ENCODE data around the gene LTK. TPM values are rescaled to one million over a fixed set of nuclear protein-coding genes. Genes with fewer than 3 reads are reported as not detected.

The LTK gene
- total RNA-seq, 1 experiment from 2014 or later = 5.4 TPM

DNA sequence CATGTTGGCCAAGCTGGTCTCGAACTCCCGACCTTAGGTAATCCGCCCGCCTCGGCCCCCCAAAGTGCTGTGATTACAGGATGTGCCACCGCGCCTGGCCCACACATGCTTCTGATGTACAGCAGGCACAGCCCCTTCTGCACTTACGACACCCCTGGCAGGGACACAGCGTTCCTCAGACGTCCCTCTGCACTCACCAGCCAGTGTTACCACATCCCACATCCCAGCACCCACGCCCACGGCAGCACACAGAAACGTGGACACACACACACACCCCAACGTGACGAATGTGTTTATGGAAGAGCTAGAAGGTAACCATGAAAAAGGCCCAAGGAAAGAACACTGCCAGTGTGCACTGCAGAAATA lies 31.0 kb upstream of the LTK start:
- H3K27me3 ChIP-seq (replicated peaks; ENCODE audit: insufficient read depth, low read depth, low read length, poor library complexity) = no peaks in the 10 kb centered on the region
- no TSS peak for BruUV-seq (replicated peaks)
- ChIA-PET CTCF (interaction anchor here (1.3 kb wide), 1 partner anchor 13 kb away, joined by 6 read pairs; no protein-coding TSS in a partner anchor), POLR2A (ENCODE audit: low non-redundant PET) (interaction anchor here (0.6 to 0.7 kb wide), 2 partner anchors 68 to 93 kb away, joined by 7 to 24 read pairs; no protein-coding TSS in a partner anchor)
- H3K4me1 ChIP-seq (ENCODE audit: insufficient read depth, low read length, poor library complexity, severe bottlenecking) = no peaks in the 10 kb centered on the region
- intact Hi-C loops (cut with micrococcal nuclease; ENCODE audit: unreplicated experiment) = no loop called here
- H3K9me3 ChIP-seq (ENCODE audit: low read depth, low read length, poor library complexity, severe bottlenecking) = no peaks in the 10 kb centered on the region
- H3K27ac ChIP-seq (ENCODE audit: low read depth, low read length, poor library complexity, severe bottlenecking) = peak overlapping the region; percentile 80
- no peaks in the 10 kb centered on the region for H3K36me3 ChIP-seq (ENCODE audit: insufficient read depth, low read length, poor library complexity, severe bottlenecking)
- DNase-seq (ENCODE audit: low spot score) = no peak
- peak overlapping the region; percentile 85 for H3K4me3 ChIP-seq (ENCODE audit: low read depth, low read length, poor library complexity, severe bottlenecking)
- TF ChIP-seq, protein P1, sequence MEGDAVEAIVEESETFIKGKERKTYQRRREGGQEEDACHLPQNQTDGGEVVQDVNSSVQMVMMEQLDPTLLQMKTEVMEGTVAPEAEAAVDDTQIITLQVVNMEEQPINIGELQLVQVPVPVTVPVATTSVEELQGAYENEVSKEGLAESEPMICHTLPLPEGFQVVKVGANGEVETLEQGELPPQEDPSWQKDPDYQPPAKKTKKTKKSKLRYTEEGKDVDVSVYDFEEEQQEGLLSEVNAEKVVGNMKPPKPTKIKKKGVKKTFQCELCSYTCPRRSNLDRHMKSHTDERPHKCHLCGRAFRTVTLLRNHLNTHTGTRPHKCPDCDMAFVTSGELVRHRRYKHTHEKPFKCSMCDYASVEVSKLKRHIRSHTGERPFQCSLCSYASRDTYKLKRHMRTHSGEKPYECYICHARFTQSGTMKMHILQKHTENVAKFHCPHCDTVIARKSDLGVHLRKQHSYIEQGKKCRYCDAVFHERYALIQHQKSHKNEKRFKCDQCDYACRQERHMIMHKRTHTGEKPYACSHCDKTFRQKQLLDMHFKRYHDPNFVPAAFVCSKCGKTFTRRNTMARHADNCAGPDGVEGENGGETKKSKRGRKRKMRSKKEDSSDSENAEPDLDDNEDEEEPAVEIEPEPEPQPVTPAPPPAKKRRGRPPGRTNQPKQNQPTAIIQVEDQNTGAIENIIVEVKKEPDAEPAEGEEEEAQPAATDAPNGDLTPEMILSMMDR (conservative IDR thresholded peaks at IDR 0.05; ENCODE audit: low read depth, low read length) = no peak
- no peak for TF ChIP-seq EZH2 (IDR thresholded peaks at IDR 0.05; ENCODE audit: borderline replicate concordance, low read depth, low read length, poor library complexity, severe bottlenecking)

DNA sequence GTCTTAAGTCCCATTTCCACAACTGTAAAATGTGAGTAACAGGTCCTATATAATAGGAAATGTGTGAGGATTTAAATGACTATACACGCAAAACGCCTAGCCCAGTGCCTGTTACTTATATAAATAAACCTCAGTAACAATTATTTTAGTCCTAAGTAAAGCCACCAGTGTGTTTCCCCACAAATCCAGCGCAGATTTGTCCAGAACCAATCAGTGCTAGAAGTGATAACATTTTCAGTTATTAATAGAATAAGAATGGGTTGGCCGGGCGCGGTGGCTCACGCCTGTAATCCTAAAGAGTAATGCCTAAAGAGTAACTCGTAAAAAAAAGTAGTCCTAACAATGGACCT lies 29.9 kb upstream of the LTK start:
- TF ChIP-seq, protein P1 (conservative IDR thresholded peaks at IDR 0.05; ENCODE audit: low read depth, low read length) = no peak
- no peak for TF ChIP-seq EZH2 (IDR thresholded peaks at IDR 0.05; ENCODE audit: borderline replicate concordance, low read depth, low read length, poor library complexity, severe bottlenecking)
- Histone ChIP-seq H3K4me1 (ENCODE audit: insufficient read depth, low read length, poor library complexity, severe bottlenecking) (no peaks in the 10 kb centered on the region), H3K27ac (ENCODE audit: low read depth, low read length, poor library complexity, severe bottlenecking) (peak overlapping the region; percentile 80), H3K4me3 (ENCODE audit: low read depth, low read length, poor library complexity, severe bottlenecking) (peak overlapping the region; percentile 85), H3K9me3 (ENCODE audit: low read depth, low read length, poor library complexity, severe bottlenecking) (no peaks in the 10 kb centered on the region), H3K36me3 (ENCODE audit: insufficient read depth, low read length, poor library complexity, severe bottlenecking) (no peaks in the 10 kb centered on the region), H3K27me3 (replicated peaks; ENCODE audit: insufficient read depth, low read depth, low read length, poor library complexity) (no peaks in the 10 kb centered on the region)
- ChIA-PET POLR2A (ENCODE audit: low non-redundant PET) (interaction anchor here (0.5 kb wide), 1 partner anchor 21 kb away, joined by 5 read pairs; no protein-coding TSS in a partner anchor), CTCF (interaction anchor here (1.3 kb wide), 1 partner anchor 14 kb away, joined by 6 read pairs; no protein-coding TSS in a partner anchor)
- DNase-seq (ENCODE audit: low spot score) = no peak
- BruUV-seq (replicated peaks) = no TSS peak
- intact Hi-C loops (cut with micrococcal nuclease; ENCODE audit: unreplicated experiment) = no loop called here

DNA sequence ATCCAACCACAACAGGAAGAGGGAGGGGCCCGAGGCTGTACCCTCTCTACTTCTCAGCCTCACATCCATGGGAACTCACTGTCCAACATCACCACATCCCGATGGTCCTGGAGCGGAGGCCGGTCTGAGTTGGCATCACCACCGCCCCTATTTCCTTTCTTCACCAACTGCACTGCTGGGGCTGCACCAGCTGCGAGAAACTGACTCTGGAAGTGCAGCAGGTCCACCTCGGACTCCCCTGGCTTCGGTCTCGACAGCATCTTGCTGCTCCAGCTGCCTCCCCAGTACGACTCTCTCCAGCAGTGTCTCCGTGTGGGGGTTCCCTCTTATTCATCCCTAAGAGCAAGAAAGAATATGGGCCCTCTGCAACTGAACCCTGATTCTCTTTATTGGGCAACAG lies 23.2 kb upstream of the LTK start:
- H3K4me1 ChIP-seq (ENCODE audit: insufficient read depth, low read length, poor library complexity, severe bottlenecking) = no peaks in the 10 kb centered on the region
- H3K36me3 ChIP-seq (ENCODE audit: insufficient read depth, low read length, poor library complexity, severe bottlenecking) = peaks cover 28% of the 10 kb centered on the region
- intact Hi-C loops (cut with micrococcal nuclease; ENCODE audit: unreplicated experiment) = no loop called here
- no peak overlapping the region for H3K4me3 ChIP-seq (ENCODE audit: low read depth, low read length, poor library complexity, severe bottlenecking)
- TF ChIP-seq EZH2 (IDR thresholded peaks at IDR 0.05; ENCODE audit: borderline replicate concordance, low read depth, low read length, poor library complexity, severe bottlenecking) = no peak
- TF ChIP-seq, protein P1 (conservative IDR thresholded peaks at IDR 0.05; ENCODE audit: low read depth, low read length) = no peak
- no peaks in the 10 kb centered on the region for H3K9me3 ChIP-seq (ENCODE audit: low read depth, low read length, poor library complexity, severe bottlenecking)
- CTCF ChIA-PET = no interaction called here
- POLR2A ChIA-PET (ENCODE audit: low non-redundant PET) = no interaction called here
- no peaks in the 10 kb centered on the region for H3K27me3 ChIP-seq (replicated peaks; ENCODE audit: insufficient read depth, low read depth, low read length, poor library complexity)
- H3K27ac ChIP-seq (ENCODE audit: low read depth, low read length, poor library complexity, severe bottlenecking) = no peak overlapping the region
- no TSS peak for BruUV-seq (replicated peaks)
- DNase-seq (ENCODE audit: low spot score) = no peak
